Thyroid gland (tissue), 4 donors: ENCODE results near the gene C1QC.

ENCODE experiments used
- POLR2A ChIP-seq, 2 donors: fragments of 450-650 bp; IDR thresholded peaks; one replicate each; pipeline ENCODE4 v1.6.1; 2017; ENCODE audit warnings: antibody characterized with exemption in 2 of 2, mild to moderate bottlenecking in 2 of 2, moderate library complexity in 1 of 2
- TF ChIP-seq, protein P1 (sequence below), 6 experiments: fragments of 200-600 bp in 3 of 6; fragments of 450-650 bp in 3 of 6; sonication (generic) in 3 of 6; IDR thresholded peaks; one replicate each; pipeline ENCODE4 v1.5.1; 2016 to 2019; ENCODE audit warnings: antibody characterized with exemption in 6 of 6, mild to moderate bottlenecking in 2 of 6, inconsistent platforms in 1 of 6, moderate library complexity in 1 of 6

DNA sequence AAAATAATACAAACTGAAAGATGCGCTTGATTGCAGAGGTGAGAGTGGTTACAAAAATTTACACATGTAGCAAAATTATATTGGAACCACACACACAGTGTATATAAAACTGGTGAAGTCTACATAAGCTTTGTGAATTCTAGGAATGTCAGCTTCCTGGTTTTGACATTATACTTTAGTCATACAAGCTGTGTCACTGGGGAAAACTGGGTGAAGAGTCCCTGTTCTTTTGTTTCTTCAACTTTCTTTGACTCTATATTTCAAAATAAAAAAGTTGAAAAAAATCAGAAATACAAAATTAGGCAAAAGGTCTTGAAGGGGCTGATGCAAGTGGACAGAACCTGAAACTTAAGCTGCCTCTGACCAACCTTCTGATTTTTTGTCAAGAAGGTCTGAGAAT is 3.0 kb downstream of the C1QC start:
- TF ChIP-seq, protein P1, sequence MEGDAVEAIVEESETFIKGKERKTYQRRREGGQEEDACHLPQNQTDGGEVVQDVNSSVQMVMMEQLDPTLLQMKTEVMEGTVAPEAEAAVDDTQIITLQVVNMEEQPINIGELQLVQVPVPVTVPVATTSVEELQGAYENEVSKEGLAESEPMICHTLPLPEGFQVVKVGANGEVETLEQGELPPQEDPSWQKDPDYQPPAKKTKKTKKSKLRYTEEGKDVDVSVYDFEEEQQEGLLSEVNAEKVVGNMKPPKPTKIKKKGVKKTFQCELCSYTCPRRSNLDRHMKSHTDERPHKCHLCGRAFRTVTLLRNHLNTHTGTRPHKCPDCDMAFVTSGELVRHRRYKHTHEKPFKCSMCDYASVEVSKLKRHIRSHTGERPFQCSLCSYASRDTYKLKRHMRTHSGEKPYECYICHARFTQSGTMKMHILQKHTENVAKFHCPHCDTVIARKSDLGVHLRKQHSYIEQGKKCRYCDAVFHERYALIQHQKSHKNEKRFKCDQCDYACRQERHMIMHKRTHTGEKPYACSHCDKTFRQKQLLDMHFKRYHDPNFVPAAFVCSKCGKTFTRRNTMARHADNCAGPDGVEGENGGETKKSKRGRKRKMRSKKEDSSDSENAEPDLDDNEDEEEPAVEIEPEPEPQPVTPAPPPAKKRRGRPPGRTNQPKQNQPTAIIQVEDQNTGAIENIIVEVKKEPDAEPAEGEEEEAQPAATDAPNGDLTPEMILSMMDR (IDR thresholded peaks at IDR 0.05) = no peak
- TF ChIP-seq POLR2A (IDR thresholded peaks at IDR 0.05) = no peak
